ENCODE measurements around the gene ARHGEF1.
A peak's percentile ranks its signal among the peaks of the same experiment; 100 is the strongest.
"Not testable (repeated sequence)": the region's sequence is repeated elsewhere in the genome, so short reads cannot be mapped to it uniquely, and the experiment has no call there.

Gene ARHGEF1

GRCh38 chr19:41933693-41934426 is 50.9 kb downstream of the ARHGEF1 start:
- DNase-seq, result no peak

- peak; percentile 52 to 63 for DNase-seq
These were observed 51.9 kb downstream of the ARHGEF1 start for GRCh38 chr19:41934849-41935374.

DNA sequence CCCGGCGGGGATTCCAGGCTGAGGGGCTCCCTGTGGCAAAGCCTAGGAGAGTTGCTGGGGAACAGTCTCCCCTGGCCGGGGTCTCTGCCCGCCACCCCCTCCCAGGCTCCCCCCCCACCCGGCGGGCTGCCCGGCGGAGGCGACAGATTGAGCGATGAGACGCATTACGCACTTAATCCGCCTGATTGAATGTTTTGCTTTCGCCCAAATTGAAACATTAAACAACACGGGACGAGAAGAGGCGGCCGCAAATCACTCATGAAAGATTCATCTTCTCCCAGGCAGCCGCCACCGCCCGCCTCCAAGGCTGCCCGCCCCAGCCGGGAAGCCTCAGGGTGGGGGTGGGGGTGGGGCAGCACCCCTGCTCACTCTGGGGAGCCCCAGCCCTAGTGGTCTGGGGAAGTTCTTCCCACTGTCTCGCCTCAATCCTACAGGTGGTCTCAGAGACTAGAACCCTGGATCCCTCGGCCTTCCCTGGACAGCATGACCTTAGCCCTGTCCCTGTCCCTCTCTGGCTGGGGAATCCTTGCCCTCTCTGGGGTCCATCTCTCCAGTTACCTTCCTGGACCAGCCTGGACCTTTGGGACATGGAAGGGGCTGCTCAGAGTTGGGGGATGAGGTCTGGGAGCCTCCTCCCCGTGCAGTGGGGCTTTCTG is 52.9 kb downstream of the ARHGEF1 start:
- DNase-seq, result no peak

DNA sequence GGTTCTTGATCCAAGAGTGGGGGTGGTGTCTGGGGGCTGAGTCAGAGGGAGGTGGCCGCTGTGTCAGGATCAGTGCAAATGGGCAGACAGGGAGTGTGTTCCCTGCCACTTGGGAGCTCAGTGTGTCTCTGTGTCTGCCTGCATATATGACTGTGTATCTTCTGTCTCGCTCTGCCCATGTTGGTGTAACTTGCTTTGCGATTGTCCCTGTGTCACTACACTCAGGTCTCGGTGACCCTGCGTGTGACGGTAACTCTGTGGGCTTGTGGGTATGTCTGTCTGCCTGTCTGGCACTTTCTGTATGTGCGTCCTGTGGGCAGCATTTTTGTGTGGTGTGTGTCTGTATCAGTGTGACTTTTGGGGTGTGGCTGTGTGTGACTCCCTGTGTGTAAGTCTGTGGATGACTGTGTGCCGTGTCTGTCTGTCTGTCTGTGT is 53.4 kb downstream of the ARHGEF1 start:
- DNase-seq, result no peak

DNA sequence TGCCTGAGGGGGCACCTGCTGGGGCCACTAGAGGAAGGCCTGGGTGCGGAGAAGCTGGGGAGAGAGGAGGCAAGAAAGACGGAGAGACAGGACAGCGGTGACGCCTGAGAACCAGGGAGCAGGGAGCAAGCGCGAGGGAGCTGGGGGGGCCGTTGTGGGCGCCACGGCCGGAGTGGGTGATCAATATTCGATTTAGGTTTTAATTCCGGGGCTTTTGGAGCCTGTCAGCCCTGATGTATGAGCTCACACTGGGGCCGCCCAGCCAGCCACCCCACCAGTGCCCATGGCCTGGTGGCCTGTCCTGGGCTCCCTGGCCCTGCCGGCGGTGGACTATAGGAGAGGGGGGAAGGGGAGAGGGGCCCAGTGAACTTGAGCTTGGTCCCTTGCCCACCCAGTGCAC is 54.0 kb downstream of the ARHGEF1 start:
- DNase-seq, result no peak

DNA sequence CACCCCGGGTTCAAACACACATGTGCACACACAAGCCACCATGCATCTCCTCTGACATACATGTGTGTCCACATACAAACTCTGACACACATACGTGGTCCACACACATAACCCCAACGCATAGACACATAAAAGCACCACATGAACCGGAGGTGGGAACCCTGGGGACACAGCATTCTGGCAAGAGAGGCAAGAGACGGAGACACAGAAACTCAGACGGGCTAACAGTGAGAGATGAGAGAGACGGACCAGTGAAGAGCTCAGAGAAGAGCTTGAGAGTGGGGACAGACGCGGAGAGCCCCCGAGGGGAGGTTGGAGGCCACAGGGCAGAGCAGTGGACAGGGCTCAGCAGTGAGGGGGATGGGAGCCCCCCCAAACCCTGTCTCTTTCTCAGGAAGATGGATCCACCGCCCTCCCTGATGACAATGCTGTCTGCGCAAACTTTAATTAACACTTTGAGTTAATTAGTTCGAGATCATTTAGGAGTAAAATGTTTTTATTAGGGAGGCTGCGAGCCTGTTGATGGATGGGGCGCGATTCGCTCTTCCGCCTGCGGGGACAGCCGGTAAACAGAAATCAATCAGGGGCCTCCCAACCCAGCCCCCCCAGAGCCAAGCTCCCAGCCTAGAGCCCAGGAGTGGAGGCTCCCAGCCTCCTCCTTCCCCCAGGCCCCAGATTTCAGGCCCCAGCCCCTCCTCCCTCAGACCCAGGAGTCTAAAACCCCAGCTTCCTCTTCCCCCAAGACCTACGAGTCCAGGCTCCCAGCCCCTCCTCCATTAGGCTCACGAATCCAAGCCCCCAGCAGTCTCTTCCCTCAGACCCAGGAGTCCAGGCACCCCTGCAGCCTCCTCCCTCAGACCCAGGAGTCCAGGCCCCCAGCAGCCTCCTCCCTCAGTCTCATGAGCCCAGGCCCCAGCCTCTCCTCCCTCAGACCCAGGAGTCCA is 54.8 kb downstream of the ARHGEF1 start:
- DNase-seq, result no peak

GRCh38 chr19:41939209-41939608 is 56.2 kb downstream of the ARHGEF1 start:
- DNase-seq, result not testable (repeated sequence)

- no peak for DNase-seq
These were observed 57.1 kb downstream of the ARHGEF1 start for GRCh38 chr19:41939861-41940730.

- no peak for DNase-seq
These were observed 57.9 kb downstream of the ARHGEF1 start for GRCh38 chr19:41940731-41941409.

GRCh38 chr19:41941410-41942202 is 58.6 kb downstream of the ARHGEF1 start:
- DNase-seq, result no peak

DNA sequence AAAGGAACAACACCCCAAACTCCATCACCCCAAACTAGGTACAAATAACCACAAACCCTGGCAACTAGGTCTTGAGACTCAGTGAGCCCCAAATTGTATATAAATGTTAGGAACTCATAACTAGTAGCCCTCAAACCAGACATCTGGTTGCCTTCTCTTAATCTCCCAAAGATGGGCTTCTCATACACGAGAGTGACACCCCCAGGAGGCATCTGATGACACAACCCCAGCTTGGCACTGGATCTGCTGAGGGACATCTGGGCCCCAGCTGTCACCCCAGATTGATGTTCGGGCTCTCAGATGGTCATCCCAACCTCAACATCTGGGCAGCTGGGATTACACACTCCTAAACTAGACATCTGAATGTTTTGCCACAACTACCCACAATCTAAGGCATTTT is 61.4 kb downstream of the ARHGEF1 start:
- DNase-seq, result no peak

GRCh38 chr19:41945135-41945766 is 62.3 kb downstream of the ARHGEF1 start:
- no peak for DNase-seq

GRCh38 chr19:41947091-41947490 is 64.1 kb downstream of the ARHGEF1 start:
- DNase-seq, result no peak

- DNase-seq, result peak; percentile 53 to 87
These were observed 68.7 kb downstream of the ARHGEF1 start for GRCh38 chr19:41951686-41952172.

DNA sequence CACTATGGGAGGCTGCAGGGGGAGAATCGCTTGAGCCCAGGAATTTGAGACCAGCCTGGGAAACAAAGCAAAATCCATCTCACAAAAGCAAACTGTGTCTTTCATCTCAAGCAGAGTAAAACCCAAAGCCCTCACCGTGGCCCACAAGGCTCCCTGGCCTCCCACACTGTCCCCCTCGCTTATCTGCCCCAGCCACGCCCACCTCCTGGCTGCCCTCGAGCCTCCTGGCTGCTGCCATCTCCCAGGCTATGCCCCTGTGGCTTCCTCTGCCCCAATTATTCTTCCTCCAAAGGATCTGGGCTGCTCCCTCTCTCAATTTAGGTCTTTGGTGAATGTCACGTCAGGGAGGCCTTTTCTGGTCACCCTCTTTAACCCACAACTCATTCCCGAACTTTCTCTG is 72.5 kb downstream of the ARHGEF1 start:
- DNase-seq, result no peak

GRCh38 chr19:41956621-41957020 is 73.6 kb downstream of the ARHGEF1 start:
- DNase-seq, result no peak

Measured in NCI-H1930 (cell line).